GM19099 (cell line): ENCODE results near the gene DARS1.

Experiments used
- POLR2A ChIP-seq: IDR thresholded peaks from 3 replicates; pipeline ENCODE4 v1.6.1; 2011; ENCODE audit warnings: low read depth; ENCODE audit not compliant: insufficient read length; ENCODE audit errors: extremely low read depth

Gene DARS1

DNA sequence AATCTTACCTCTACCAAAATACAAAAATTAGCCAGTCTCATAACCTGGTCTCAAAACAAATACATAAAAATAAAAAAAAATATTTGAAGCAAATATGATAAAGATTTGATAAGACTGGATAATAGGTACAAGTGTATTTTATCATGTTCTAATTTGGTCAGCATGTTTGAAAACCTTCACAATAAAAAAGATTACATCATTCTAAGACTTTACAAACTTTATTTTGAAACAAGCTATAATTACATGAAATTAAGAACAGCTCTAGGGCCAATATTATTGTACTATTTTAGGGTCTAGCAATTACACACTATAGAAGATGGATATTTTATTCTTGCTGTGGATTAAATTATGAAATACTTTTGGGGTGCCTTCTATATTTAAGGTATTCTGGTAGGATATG is 79.7 kb downstream of the DARS1 start:
- no peak for TF ChIP-seq POLR2A

DNA sequence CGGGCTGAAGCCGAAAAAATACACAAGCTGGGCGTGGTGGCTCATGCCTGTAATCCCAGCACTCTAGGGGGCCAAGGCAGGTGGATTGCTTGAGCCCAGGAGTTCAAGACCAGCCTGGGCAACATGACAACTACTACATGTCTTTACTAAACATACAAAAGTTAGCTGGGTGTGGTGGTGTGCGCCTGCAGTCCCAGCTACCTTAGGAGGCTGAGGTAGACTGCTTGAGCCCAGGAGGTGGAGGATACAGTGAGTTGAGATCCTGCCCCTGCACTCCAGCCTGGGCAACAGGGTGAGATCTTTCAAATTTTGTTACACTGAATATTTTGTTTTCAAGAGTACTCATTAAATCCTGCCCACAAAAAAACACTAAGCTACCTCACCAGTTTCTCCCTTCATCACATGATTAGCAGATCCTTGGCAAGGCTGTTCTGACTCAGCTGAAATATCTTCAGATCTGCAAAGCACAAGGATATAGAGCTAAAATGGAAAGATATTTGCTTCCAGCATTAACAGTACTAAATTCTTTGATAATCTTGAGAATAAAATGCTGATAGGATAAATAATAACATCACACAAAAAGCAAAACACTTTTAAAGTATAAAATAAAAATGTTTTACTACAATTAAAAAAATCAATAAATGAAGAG is 81.0 kb downstream of the DARS1 start:
- TF ChIP-seq POLR2A: no peak

DNA sequence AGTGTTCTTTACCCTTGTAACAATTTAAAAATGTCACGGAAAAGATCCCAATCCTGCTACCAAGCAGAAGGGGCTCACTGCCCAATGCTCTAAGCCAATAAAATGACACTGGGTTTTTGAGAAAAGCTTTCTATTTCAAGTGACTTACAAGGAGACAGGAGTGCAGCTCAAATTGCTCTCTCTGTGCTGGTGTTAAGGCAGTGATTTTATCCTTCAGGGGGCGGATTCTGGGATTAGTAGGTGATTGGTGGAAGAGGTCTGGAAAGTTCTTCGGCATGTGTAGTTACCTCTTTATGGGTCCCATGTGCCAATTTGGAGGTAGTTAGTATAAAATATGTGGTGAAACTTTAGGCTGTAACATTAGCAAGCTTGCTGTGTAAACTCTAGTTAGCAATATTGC is 81.8 kb downstream of the DARS1 start:
- no peak for TF ChIP-seq POLR2A

DNA sequence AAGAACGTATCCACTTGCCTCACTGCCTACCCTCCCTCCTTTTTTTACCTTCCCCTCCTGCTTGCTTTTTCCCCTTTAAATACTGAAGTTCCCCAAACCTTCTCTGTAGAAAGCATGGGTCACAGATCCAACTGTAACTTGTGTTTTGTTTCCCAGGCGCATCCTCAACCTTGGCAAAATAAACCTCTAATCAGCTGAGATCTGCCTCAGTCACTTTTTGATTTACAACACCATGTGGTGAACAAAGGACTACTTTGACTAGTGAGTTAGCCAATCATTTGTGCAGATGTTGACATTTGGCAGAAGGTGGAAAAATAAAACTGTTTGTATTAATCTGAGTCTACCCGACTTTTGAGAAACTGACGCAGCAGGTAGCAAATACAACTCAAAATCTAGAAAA is 85.9 kb downstream of the DARS1 start:
- TF ChIP-seq POLR2A: no peak

DNA sequence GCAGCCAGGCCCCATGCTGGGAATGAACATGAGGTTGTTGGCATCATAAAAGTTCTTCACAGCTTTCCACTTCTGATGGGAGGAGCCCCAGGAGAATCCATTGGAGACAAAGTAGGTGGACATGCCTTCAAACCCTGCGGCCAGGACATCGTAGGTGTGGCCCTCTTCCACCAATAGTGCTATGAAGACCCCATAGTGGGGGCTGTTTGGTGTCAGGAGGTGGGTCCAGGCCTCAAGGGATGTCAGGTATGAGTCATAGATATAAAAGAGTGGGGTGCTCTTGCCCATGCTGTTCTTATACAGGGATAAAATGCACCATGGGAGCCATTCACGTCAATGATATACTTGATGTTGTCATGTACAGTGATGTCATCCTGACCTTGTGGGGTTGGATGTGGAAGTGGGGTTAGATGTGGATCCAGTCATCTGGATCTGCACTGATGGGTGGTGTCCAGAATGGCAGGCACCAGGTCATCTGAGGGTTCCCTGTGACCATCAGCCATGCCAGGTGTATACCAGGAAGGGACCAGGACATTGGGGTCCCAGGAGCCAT is 87.1 kb downstream of the DARS1 start:
- TF ChIP-seq POLR2A: no peak

DNA sequence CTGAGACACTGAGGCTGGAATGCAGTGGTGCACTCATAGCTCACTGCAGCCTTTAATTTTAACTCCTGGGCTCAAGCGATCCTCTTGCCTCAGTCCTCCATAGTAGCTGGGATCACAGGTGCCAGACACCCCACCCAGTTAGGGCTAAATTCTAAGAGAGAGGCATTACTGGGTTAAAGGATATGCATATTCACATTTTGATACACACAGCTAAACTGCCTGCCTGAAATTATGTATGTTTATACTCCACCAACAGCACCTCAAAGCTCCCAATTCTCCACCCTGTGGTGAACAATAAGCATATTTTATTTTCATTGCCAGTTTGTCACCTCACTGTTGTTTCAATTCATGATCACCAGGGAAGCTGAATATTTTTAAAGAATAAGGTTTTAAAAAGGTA is 90.5 kb downstream of the DARS1 start:
- TF ChIP-seq POLR2A: no peak

DNA sequence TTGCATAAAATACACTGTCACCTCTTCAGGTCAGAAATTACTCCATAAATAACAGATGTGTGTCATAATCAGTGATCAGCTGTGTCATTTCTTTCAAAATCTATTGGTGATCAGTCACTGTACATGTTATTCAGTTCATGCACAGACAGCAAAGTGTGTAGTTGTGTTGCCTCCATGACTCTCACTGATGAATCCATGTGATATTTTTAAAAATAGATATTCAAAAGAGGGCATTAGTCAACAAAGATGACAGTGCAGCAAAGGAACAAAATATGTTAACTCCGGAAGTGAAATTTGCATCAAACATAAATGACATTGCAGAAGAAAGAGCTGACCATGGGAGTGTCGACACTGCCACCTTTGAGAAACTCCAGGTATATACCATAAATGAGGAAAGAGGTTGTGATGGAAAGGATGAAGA is 92.0 kb downstream of the DARS1 start:
- TF ChIP-seq POLR2A: no peak

DNA sequence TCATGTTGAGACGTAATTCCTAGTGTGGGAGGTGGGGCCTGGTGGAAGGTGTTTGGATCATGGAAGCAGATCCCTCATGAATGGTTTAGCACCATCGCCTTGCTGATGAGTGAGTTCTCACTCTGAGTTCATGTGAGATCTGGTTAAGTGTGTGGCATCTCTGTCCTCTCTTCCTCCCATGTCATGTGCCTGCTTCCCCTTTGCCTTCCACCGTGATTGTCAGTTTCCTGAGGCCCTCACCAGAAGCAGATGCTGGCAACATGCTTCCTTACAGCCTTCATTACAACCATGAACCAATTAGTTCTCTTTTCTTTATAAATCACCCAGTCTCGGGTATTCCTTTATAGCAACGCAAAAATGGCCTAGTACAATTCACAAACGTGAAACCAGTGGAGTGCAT is 94.6 kb downstream of the DARS1 start:
- TF ChIP-seq POLR2A: no peak

DNA sequence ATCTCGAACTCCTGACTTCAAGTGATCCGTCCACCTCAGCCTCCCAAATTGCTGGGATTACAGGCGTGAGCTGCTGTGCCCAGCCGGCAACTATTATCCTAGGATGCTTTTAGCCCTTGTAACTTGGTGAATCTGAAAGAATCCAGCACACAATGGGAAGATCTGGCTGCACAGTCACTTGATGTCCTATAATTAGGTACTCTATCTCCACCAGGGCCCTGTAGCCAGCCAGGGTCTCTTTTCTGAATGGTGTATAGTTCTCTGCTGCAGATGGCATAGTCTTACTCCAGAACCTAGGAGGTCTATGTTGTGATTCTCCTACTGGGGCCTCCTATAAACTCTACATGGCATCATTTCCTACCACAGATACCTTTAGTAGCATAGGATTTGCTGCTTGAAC is 95.3 kb downstream of the DARS1 start:
- no peak for TF ChIP-seq POLR2A

DNA sequence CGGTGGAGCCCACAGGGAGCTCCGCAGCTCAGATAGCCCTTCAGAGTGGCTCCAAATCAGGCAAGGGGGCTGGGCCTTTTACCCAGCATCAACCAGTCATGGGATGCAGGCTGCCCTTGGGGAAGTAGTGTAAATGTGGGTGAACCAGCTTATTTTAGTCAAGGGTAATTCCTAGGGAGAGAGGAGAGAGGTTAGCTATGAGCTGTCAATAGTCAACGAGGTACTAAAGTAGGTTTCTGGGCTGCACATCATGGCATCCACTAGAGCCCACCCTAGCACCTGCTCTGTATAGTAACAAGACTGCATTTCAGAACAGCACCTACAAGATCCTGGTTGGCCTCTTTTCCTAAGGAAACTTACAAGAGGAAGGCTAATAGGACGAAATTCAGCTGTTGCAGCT is 99.7 kb downstream of the DARS1 start:
- no peak for TF ChIP-seq POLR2A

DNA sequence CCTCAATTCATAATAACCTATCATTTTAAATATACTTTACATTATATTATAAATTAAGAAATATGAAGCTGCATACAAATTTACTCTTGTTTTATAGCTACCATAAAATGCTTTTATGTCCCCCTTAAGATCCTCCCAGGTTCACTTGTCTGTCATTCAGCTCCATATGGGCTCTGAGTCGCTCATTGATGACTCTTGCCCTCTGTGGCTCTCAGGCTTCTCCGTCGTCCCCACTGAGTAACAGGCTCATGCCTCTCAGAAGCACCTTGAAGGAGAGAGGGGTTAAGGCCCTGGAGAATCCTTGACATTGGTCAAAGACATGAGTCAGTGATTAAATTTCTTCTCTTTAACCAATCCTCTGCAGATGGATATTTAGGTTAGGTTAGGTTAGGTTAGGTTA is 103.0 kb downstream of the DARS1 start:
- no peak for TF ChIP-seq POLR2A

DNA sequence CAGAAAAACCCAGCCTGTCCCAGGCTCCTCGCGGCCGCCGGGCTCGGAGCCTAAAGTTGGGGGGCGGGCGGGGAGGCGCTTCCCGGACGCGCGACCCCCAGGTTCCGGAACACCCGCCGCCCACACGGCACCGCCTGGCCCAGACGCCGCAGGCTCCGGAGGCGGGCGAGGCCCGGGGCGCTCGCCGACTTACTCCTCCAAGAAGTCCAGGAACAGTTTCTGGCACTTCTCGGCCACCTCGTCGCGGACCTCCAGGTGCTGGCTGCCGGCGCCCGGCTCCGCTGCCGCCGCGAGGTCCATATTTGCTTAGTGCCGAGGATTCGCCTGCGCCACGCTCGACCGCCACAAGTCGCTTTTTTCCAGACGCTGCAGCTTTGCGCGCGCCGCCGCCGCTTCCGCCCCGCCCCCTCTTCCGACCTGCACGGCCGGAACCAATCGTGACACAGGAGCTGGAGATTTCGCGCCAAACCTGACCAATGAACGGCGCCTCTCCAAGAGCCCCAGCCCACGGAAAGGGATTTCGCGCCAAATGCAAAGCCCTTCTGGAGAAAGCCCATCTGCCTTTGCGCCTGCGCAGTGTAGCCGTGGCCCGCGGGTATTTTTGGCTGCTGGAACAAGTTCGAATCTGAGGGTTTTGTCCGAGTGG is 109.2 kb downstream of the DARS1 start, which contains the start of gene MCM6:
Gene MCM6 (minus strand): TSS at position 378 of the 646 bp plus-strand sequence. CDS start 78 bp downstream, at position 300.
- peak; percentile 64 for TF ChIP-seq POLR2A

DNA sequence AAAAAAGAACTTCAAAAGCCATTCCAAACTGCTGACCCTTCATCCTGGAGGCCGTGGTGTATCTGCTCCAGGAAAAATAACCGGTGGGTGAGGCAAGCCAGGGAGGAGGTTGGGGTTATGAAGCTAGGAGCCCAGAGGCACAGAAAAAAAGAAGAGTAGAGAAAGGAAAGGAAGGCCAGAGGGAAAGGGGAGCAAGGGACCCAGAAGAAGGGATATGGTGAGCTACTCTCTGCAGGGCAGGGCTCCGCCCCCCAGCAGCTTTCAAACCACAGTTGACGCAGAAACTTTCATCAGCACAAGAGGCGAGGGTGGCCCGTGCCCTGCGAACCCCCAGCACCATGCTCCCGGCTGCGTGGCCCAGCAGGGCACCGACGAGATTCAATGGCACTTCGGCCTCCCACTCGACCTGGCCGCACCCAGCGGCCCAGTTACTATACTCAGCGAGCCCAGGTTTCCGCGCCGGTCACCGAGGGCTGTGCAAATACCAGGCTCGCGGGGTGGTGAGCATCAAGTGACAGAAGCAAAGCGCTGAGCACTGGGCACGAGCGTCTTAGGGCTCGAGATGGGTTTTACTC is 109.8 kb downstream of the DARS1 start:
- peak; percentile 60 for TF ChIP-seq POLR2A

DNA sequence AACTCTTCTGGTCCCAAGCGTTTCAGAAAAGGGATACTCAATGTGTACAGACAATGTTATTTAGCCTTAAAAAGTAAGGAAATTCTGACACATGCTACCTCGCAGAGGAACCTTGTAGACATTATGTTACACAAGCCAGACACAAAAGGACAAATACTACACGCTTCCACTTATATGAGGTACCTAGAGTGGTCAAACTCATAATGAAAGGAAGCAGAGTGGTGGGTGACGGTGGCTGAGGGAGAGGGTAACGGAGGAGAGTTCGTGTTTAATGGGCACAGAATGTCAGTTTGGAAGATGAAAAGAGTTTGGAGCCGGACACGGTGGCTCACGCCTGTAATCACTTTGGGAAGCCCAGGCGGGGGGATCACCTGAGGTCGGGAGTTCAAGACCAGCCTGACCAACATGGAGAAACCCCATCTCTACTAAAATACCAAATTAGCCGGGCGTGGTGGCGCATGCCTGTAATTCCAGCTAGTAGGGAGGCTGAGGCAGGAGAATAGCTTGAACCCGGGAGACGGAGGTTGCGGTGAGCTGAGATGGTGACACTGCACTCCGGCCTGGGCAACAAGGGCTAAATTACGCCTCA is 110.6 kb downstream of the DARS1 start:
- no peak for TF ChIP-seq POLR2A

DNA sequence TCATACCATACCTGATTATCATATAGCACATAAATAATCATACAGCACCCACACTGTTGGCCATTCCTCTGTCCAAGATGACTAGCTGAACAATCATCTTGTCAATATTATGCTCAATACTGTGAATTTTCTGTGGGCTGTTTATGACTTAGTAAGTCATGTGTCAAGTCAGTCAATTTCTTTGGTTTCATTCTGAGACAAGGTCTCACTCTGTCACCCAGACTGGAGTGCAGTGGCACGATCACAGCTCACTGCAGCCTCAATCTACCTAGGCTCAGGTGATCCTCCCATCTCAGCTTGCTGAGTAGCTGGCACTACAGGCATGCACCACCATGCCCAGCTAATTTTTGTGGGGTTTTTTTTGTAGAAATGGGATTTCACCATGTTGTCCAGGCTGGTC is 114.9 kb downstream of the DARS1 start:
- no peak for TF ChIP-seq POLR2A

DNA sequence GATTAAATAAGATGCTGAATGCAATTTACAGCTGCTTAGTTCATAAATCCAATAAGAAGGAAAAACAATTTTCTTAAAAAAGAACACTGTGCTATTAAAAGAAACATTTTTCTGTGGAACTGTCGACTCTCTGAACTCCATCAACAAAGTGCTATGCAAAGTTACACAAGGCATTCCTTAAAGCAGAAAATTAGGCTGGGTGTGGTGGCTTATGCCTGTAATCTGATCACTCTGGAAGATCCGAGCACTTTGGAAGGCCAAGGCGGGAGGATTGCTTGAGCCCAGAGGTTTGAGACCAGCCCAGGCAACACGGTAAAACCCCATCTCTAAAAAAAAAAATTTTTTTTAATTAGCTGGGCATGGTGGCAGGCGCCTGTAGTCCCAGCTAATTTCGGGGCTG is 122.2 kb downstream of the DARS1 start:
- TF ChIP-seq POLR2A: no peak
